OCI-LY3 (cell line): ENCODE results near the gene KIF5B.

ENCODE experiments used
- EZH2phosphoT487 ChIP-seq: fragments of 200-600 bp; shearing (Covaris generic); IDR thresholded peaks from 2 replicates; pipeline ENCODE4 v1.6.1; 2018; ENCODE audit warnings: antibody characterized with exemption, mixed run types, low read depth
- TF ChIP-seq, protein P1 (sequence below): fragments of 200-600, 300-600 bp; sonication (generic); IDR thresholded peaks from 2 replicates; pipeline ENCODE4 v1.5.1; 2014; ENCODE audit warnings: antibody characterized with exemption, low read length, low read depth

DNA sequence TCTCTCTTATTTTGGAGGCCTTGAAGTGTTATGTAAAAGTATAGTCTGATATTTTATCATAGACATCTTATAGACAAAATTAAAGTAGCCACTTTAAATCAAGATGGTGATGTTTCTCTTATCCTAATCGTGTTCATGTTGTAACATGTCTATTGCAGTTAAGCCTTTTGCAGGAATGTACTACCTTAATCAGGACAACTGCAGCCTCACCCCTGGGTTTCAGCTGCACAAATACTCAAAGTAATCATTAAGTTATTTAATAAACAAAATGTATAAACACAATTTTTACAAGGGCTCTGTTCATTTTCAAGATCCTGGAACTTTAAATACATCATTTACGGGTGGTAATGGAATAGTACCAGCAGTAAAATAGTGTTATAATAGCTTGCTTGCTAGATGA, 14.4 kb upstream of the KIF5B start:
- TF ChIP-seq, protein P1, sequence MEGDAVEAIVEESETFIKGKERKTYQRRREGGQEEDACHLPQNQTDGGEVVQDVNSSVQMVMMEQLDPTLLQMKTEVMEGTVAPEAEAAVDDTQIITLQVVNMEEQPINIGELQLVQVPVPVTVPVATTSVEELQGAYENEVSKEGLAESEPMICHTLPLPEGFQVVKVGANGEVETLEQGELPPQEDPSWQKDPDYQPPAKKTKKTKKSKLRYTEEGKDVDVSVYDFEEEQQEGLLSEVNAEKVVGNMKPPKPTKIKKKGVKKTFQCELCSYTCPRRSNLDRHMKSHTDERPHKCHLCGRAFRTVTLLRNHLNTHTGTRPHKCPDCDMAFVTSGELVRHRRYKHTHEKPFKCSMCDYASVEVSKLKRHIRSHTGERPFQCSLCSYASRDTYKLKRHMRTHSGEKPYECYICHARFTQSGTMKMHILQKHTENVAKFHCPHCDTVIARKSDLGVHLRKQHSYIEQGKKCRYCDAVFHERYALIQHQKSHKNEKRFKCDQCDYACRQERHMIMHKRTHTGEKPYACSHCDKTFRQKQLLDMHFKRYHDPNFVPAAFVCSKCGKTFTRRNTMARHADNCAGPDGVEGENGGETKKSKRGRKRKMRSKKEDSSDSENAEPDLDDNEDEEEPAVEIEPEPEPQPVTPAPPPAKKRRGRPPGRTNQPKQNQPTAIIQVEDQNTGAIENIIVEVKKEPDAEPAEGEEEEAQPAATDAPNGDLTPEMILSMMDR = no peak
- no peak for TF ChIP-seq EZH2phosphoT487
